Dermis microvascular lymphatic vessel endothelial cell (primary cell): ENCODE results near the gene YJEFN3. TPM values are rescaled to one million over a fixed set of nuclear protein-coding genes. Genes with fewer than 3 reads are reported as not detected.

Experiments
- DNase-seq, 2 donors: peaks; one replicate each; pipeline versions ENCODE4 v3.0.0 to v3.0.0-alpha.2; 2010; ENCODE audit warnings: low read depth in 2 of 2
- total RNA-seq: library from RNA; depleted of rRNA; stranded (reverse); fragments of >200 nt; gene quantifications from 2 replicates; pipeline ENCODE4 v1.2.1, GENCODE V29; 2014

The YJEFN3 gene
- total RNA-seq, 1 donor from 2014 or later = 0.26 TPM

GRCh38 chr19:19498255-19498991, 30.3 kb upstream of the YJEFN3 start:
- DNase-seq = no peak

- DNase-seq = no peak
Measured at GRCh38 chr19:19499272-19499995, 29.3 kb upstream of the YJEFN3 start.

- no peak for DNase-seq
Measured at GRCh38 chr19:19500975-19501644, 27.6 kb upstream of the YJEFN3 start.

GRCh38 chr19:19501798-19502197, 26.9 kb upstream of the YJEFN3 start:
- DNase-seq = no peak

- DNase-seq = no peak
Measured at GRCh38 chr19:19502281-19502680, 26.4 kb upstream of the YJEFN3 start.

- no peak for DNase-seq
Measured at GRCh38 chr19:19502808-19503602, 25.7 kb upstream of the YJEFN3 start.

GRCh38 chr19:19504754-19505668, 23.7 kb upstream of the YJEFN3 start:
- DNase-seq = no peak

GRCh38 chr19:19505669-19506326, 22.9 kb upstream of the YJEFN3 start:
- no peak for DNase-seq

GRCh38 chr19:19506592-19506991, 22.1 kb upstream of the YJEFN3 start:
- DNase-seq = no peak

- DNase-seq = no peak
Measured at GRCh38 chr19:19507354-19507753, 21.4 kb upstream of the YJEFN3 start.

- DNase-seq = no peak
Measured at GRCh38 chr19:19508217-19508616, 20.5 kb upstream of the YJEFN3 start.

GRCh38 chr19:19510432-19510831, 18.3 kb upstream of the YJEFN3 start:
- DNase-seq = no peak

- DNase-seq = no peak
Measured at GRCh38 chr19:19513682-19514081, 15.0 kb upstream of the YJEFN3 start.

- peak; percentile 65 to 66 for DNase-seq
Measured at GRCh38 chr19:19514215-19514657, 14.5 kb upstream of the YJEFN3 start.

GRCh38 chr19:19514881-19515641, 13.7 kb upstream of the YJEFN3 start, which contains the start of gene TSSK6:
Gene TSSK6 (minus strand): TSS chr19:19515548. CDS start chr19:19515427, 121 bp downstream.
- DNase-seq = no peak

GRCh38 chr19:19515642-19516519, 12.8 kb upstream of the YJEFN3 start, which contains the start of gene NDUFA13:
Gene NDUFA13 (plus strand): TSS chr19:19516225. CDS start chr19:19516239, 14 bp downstream.
- DNase-seq = peak; percentile 86 to 93

- DNase-seq = no peak
Measured at GRCh38 chr19:19517235-19517619, 11.5 kb upstream of the YJEFN3 start.

GRCh38 chr19:19520989-19521388, 7.7 kb upstream of the YJEFN3 start:
- DNase-seq = no peak
